IPS-18c (cell line): Measurements from ENCODE around the gene CLRN1.
"Not testable (repeated sequence)": the region's sequence is repeated elsewhere in the genome, so short reads cannot be mapped to it uniquely, and the experiment has no call there.

Experiments
- H3K4me3 ChIP-seq: 2 replicates; pipeline ENCODE4 v1.7.0; 2013; ENCODE audit warnings: low read depth, mild to moderate bottlenecking, low read length, moderate library complexity; ENCODE audit not compliant: insufficient read depth
- H3K9me3 ChIP-seq: one replicate; pipeline ENCODE4 v1.6.1; 2013; ENCODE audit warnings: mild to moderate bottlenecking, low read length, moderate library complexity; ENCODE audit not compliant: control insufficient read depth, insufficient read depth

Gene CLRN1

GRCh38 chr3:150988395-150988794 is 15.9 kb upstream of the CLRN1 start:
- not testable (repeated sequence) for H3K4me3 ChIP-seq, H3K9me3 ChIP-seq

- H3K4me3 ChIP-seq = no peak overlapping the region
- no peaks in the 10 kb centered on the region for H3K9me3 ChIP-seq
Measured at GRCh38 chr3:150985711-150986110, 13.2 kb upstream of the CLRN1 start.

GRCh38 chr3:150984066-150984465 is 11.5 kb upstream of the CLRN1 start:
- no peak overlapping the region for H3K4me3 ChIP-seq
- H3K9me3 ChIP-seq = no peaks in the 10 kb centered on the region

- H3K9me3 ChIP-seq = no peaks in the 10 kb centered on the region
- H3K4me3 ChIP-seq = no peak overlapping the region
Measured at GRCh38 chr3:150978566-150979148, 6.1 kb upstream of the CLRN1 start.

- H3K9me3 ChIP-seq = no peaks in the 10 kb centered on the region
- H3K4me3 ChIP-seq = no peak overlapping the region; the same call in 1 of the 2 replicates
Measured at GRCh38 chr3:150975992-150976368, 3.5 kb upstream of the CLRN1 start.

- Histone ChIP-seq H3K4me3 (no peak overlapping the region), H3K9me3 (no peaks in the 10 kb centered on the region)
Measured at GRCh38 chr3:150975086-150975991, 2.8 kb upstream of the CLRN1 start.

- Histone ChIP-seq H3K4me3 (no peak overlapping the region), H3K9me3 (peaks cover 2% of the 10 kb centered on the region)
Measured at GRCh38 chr3:150970665-150971324, 1.7 kb downstream of the CLRN1 start.

- peaks cover 2% of the 10 kb centered on the region for H3K9me3 ChIP-seq
- H3K4me3 ChIP-seq = no peak overlapping the region
Measured at GRCh38 chr3:150968341-150969035, 4.0 kb downstream of the CLRN1 start.

GRCh38 chr3:150965436-150965835 is 7.1 kb downstream of the CLRN1 start:
- Histone ChIP-seq H3K4me3 (no peak overlapping the region), H3K9me3 (peaks cover 2% of the 10 kb centered on the region)

GRCh38 chr3:150961949-150962348 is 10.6 kb downstream of the CLRN1 start:
- Histone ChIP-seq H3K9me3 (no peaks in the 10 kb centered on the region), H3K4me3 (no peak overlapping the region)

- H3K9me3 ChIP-seq = no peaks in the 10 kb centered on the region
- H3K4me3 ChIP-seq = no peak overlapping the region
Measured at GRCh38 chr3:150960708-150961684, 11.5 kb downstream of the CLRN1 start.

- H3K9me3 ChIP-seq = no peaks in the 10 kb centered on the region
- H3K4me3 ChIP-seq = no peak overlapping the region
Measured at GRCh38 chr3:150958683-150959082, 13.8 kb downstream of the CLRN1 start.

GRCh38 chr3:150956376-150956775 is 16.2 kb downstream of the CLRN1 start:
- Histone ChIP-seq H3K9me3 (no peaks in the 10 kb centered on the region), H3K4me3 (no peak overlapping the region)

- H3K9me3 ChIP-seq = no peaks in the 10 kb centered on the region
Measured at GRCh38 chr3:150951923-150952322, 20.6 kb downstream of the CLRN1 start.

GRCh38 chr3:150945226-150946032 is 27.1 kb downstream of the CLRN1 start:
- no peaks in the 10 kb centered on the region for H3K9me3 ChIP-seq
- H3K4me3 ChIP-seq = no peak overlapping the region

More at GRCh38 chr3:150951923-150952322, 20.6 kb downstream of the CLRN1 start:
- no peak overlapping the region for H3K4me3 ChIP-seq

GRCh38 chr3:150942221-150942620 is 30.3 kb downstream of the CLRN1 start:
- Histone ChIP-seq H3K9me3 (no peaks in the 10 kb centered on the region), H3K4me3 (no peak overlapping the region)
